ENCODE data around the gene SH3RF1. TPM values are rescaled to one million over a fixed set of nuclear protein-coding genes. Genes with fewer than 3 reads are reported as not detected.

SH3RF1 gene
- total and polyA plus RNA-seq, 8 donors = 3.4 to 47.8 (median 18.9) TPM

DNA sequence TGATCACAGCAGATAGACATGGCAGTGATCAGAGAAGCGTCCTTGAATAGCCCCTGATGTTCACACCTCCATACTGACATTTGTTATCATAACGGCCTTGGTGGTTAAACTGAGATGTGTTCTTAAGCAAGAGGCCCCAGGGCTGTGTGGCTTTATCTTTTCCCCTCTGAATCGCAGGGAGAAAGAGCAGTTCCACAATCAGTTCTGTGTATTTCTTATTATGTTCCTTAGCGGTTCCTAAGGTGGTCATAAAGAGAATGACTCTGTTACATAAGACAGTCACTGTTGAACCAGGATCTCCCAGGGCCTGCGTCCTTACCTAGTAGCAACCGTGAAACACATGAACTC is 207.9 kb downstream of the SH3RF1 start:
- peaks cover 0 to 40% (median 25%) of the 10 kb centered on the region in 4 donors for H3K4me1 ChIP-seq
- no peaks in the 10 kb centered on the region for H3K36me3 ChIP-seq
- H3K27me3 ChIP-seq = no peaks in the 10 kb centered on the region
- no peak overlapping the region for H3K4me3 ChIP-seq
- intact Hi-C loops (cut with DNase I; ENCODE audit: low total_unique reads) = no loop called here
- no peak for TF ChIP-seq POLR2AphosphoS5 (IDR thresholded peaks at IDR 0.05)
- TF ChIP-seq EP300 (IDR thresholded peaks at IDR 0.05) = no peak
- TF ChIP-seq, protein P1, sequence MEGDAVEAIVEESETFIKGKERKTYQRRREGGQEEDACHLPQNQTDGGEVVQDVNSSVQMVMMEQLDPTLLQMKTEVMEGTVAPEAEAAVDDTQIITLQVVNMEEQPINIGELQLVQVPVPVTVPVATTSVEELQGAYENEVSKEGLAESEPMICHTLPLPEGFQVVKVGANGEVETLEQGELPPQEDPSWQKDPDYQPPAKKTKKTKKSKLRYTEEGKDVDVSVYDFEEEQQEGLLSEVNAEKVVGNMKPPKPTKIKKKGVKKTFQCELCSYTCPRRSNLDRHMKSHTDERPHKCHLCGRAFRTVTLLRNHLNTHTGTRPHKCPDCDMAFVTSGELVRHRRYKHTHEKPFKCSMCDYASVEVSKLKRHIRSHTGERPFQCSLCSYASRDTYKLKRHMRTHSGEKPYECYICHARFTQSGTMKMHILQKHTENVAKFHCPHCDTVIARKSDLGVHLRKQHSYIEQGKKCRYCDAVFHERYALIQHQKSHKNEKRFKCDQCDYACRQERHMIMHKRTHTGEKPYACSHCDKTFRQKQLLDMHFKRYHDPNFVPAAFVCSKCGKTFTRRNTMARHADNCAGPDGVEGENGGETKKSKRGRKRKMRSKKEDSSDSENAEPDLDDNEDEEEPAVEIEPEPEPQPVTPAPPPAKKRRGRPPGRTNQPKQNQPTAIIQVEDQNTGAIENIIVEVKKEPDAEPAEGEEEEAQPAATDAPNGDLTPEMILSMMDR (IDR thresholded peaks at IDR 0.05) = no peak
- no peak for TF ChIP-seq POLR2A (IDR thresholded peaks at IDR 0.05)
- DNase-seq = peak in 1 of 2 donors; percentile 37
- no peaks in the 10 kb centered on the region for H3K9me3 ChIP-seq
- H3K27ac ChIP-seq = peak overlapping the region; percentile 28 to 77 (median 64)
- 29 to 45% (median 40%) methylated on average over 6 of the region's 6 CpGs for WGBS, 5 donors

DNA sequence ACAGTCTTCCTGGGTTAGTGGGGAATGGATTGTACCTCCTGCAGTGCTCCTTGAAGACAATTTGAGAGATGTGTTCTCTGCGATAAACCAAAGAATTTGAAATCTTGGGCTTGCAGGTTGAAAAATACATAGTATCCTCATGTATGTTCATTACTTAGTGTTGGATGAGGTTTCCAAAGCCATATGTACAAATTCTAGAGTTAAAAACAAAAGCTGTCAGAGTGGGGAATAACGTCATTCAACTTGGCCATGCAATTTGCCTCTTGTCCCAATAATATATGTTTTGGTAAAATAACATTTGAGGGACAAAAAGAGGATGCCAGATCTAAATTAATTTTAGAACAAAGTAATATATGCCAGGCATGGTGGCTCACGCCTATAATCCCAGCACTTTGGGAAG is 209.4 kb downstream of the SH3RF1 start:
- 86 to 94% (median 91%) methylated on average over 3 of the region's 3 CpGs for WGBS, 5 donors
- Histone ChIP-seq H3K36me3 (no peaks in the 10 kb centered on the region), H3K4me3 (no peak overlapping the region), H3K9me3 (no peaks in the 10 kb centered on the region), H3K4me1 (peaks cover 0 to 40% (median 25%) of the 10 kb centered on the region in 4 donors), H3K27me3 (no peaks in the 10 kb centered on the region), H3K27ac (no peak overlapping the region)
- no peak for TF ChIP-seq POLR2A (IDR thresholded peaks at IDR 0.05)
- TF ChIP-seq, protein P1 (IDR thresholded peaks at IDR 0.05) = no peak
- no peak for TF ChIP-seq POLR2AphosphoS5 (IDR thresholded peaks at IDR 0.05)
- no peak for TF ChIP-seq EP300 (IDR thresholded peaks at IDR 0.05)
- DNase-seq = no peak
- intact Hi-C loops (cut with DNase I; ENCODE audit: low total_unique reads) = no loop called here

DNA sequence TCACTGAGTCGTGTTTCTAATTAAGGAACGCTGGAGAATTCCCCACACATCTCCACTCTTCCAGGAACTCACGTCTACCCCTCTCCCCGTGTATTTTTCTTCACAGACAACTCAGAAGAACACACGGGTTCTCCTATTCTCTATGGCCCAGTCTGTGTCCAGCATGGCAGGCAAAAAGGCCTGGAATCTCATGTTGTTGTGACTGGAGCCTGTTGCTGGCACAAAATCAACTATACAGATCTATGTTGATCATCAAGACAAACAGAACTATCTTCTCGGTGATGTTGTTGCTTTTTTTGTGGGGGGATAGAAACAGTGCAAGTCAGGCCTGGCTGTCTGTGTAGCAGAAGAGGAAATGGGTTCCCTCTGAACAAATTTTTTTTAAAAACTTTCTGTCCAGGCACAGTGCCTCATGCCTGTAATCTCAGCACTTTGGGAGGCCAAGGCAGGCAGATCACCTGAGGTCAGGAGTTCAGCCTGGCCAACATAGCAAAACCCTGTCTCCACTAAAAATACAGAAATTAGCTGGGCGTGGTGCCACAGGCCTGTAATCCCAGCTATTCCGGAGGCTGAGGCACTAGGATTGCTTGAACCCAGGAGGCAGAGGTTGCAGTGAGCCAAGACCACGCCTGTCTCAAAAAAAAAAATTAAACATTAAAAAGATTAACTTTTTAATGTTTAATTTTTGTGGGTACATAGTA is 210.2 kb downstream of the SH3RF1 start:
- Histone ChIP-seq H3K9me3 (no peaks in the 10 kb centered on the region), H3K27me3 (no peaks in the 10 kb centered on the region), H3K36me3 (no peaks in the 10 kb centered on the region), H3K4me1 (peaks cover 0 to 40% (median 25%) of the 10 kb centered on the region in 4 donors), H3K27ac (peak overlapping the region; percentile 14 to 74 (median 48)), H3K4me3 (no peak overlapping the region)
- WGBS, 5 donors = 60 to 72% (median 66%) methylated on average over 9 of the region's 9 CpGs
- intact Hi-C loops (cut with DNase I; ENCODE audit: low total_unique reads) = no loop called here
- DNase-seq = peak in 1 of 2 donors; percentile 25
- TF ChIP-seq POLR2A (IDR thresholded peaks at IDR 0.05) = no peak
- TF ChIP-seq, protein P1 (IDR thresholded peaks at IDR 0.05) = no peak
- TF ChIP-seq POLR2AphosphoS5 (IDR thresholded peaks at IDR 0.05) = no peak
- no peak for TF ChIP-seq EP300 (IDR thresholded peaks at IDR 0.05)

DNA sequence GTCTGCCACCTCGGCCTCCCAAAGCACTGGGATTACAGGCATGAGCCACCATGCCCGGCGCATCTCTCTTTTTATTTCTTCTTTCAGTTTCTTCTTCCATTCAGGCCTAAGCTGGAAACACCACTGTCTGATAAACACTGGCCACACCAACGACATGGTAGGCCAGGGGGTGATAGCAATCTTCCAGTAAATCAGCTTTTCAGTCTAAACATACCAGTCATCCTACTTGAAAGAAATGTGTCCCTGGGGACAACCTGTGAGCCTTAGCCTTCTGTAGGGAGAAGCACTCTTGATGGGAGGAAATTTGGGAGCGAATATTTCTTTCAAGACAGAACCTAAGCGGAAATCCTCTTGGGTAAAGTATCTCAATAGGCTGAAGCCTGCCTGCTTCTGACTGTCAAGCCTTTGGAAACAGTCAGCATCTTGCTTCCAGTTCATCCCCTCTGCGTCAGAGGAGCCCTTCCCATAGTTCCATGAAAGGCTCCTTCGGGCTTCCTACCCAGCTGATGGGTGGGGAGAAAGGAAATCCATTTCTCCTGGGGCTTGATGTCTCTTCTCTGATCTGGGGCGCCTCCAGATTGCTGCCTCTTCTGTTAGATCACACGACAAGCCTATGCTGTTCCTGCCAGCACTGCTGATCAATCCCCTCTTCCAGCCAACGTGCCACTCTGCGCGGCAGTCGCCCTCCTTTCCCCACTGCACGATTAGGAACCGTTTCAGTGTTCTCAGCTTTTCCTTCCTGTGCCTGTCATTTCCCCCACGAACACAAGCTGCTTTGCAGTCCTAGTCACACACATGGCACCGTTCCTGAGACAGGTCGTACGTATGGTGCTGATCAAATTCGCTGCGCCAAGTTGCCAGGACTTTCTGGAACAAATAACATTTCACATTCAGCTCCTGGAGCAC is 211.2 kb downstream of the SH3RF1 start:
- H3K27me3 ChIP-seq = no peaks in the 10 kb centered on the region
- H3K9me3 ChIP-seq = no peaks in the 10 kb centered on the region
- 66 to 73% (median 72%) methylated on average over 22 of the region's 22 CpGs for WGBS, 5 donors
- no peak overlapping the region for H3K4me3 ChIP-seq
- peak in 1 of 2 donors; percentile 37 for DNase-seq
- TF ChIP-seq POLR2AphosphoS5 (IDR thresholded peaks at IDR 0.05) (no peak), EP300 (IDR thresholded peaks at IDR 0.05) (no peak)
- TF ChIP-seq, protein P1 (IDR thresholded peaks at IDR 0.05) = no peak
- peak overlapping the region in 4 of 5 donors; percentile 41 to 74 (median 59) for H3K27ac ChIP-seq
- H3K4me1 ChIP-seq = peaks cover 0 to 40% (median 25%) of the 10 kb centered on the region in 4 donors
- H3K36me3 ChIP-seq = no peaks in the 10 kb centered on the region
- intact Hi-C loops (cut with DNase I; ENCODE audit: low total_unique reads) = no loop called here
